GM18951 (cell line): ENCODE results near the gene RFLNA.

ENCODE experiments used
- POLR2A ChIP-seq: IDR thresholded peaks from 4 replicates; pipeline ENCODE4 v1.6.1; 2011; ENCODE audit warnings: mild to moderate bottlenecking; ENCODE audit not compliant: insufficient read length, insufficient read depth; ENCODE audit errors: extremely low read depth
- in situ Hi-C: fragments of 300-500 bp; cut with MboI; formaldehyde crosslinking; loops from one replicate; pipeline ENCODE4 v1.12.0; 2022; ENCODE audit warnings: low sequenced_read_pairs, mixed read lengths, inconsistent platforms; ENCODE audit not compliant: unreplicated experiment

Gene RFLNA

DNA sequence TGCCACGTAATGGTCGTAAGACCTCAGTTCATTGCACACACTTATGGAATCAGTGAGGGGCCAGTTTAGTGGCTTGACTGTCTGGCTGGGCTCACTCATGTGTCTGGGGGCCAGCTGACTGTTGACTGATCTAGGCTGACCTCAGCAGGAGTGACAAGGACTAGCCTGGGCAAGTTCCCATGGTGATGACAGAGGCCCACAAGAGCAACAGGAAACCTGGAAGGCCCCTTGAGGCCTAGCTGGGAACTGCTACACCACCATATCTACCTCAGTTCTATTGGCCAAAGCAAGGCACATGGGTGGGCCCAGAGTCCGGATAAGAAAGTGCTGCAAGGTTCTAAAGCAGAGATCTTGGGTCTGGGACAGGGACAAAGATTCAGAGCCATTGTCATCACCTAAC lies 21.3 kb upstream of the RFLNA start:
- no peak for TF ChIP-seq POLR2A
- in situ Hi-C loops, result no loop called here

DNA sequence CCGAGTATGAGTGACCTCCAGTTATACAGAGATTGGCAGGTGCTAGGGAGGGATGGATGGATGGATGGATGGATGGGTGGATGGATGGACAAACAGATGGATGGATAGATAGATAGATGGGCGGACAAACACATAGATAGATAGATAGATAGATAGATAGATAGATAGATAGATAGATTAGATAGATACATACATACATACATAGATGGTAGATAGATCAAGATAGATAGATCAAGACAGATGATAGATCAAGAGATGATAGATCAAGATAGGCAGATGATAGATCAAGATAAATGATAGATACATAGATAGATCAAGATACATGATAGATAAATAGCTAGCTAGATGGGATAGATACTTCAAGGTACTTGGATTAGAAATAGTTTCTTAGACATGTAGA lies 18.6 kb upstream of the RFLNA start:
- in situ Hi-C loops, result no loop called here
- TF ChIP-seq POLR2A, result no peak

DNA sequence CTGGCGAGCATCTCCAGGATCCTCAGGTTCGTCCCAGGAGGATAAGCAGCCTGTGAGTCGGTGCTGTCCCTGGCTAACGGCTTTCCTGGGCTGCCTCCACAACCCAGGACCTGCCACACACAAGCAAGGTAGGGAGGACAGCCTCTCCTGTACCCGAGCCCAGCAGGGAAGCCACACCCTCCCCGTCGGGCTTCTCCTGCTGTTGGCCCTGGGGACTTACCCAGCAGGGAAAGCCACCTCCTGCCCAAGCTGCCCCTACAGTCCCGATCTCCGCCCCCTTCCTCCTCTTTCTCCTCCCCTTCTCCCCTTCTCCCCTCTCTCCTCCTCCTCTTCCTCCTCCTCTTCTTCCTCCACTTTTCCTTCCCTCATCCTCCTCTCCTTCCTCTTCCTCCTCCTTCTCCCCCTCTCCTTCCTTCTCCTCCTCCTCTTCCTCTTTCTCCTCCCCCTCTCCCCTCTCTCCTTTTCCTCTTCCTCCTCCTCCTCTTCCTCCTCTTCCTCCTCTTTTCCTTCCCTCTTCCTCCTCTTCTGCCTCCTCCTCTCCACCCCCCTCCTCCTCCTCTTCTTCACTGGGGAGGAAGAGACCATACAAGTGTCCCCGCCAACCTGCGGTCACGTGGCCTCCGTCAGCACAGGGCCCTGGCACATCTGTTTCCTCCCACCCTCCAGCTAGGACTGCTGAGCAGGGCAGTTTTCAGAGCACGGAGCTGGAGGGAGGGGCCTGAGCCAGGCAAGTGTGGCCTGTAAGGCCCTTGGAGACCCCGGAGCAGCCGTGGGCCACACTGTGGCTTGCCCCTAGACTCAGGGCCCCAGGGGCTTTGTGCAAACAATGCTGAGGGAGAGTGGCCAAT lies 17.3 kb upstream of the RFLNA start:
- in situ Hi-C loops, result no loop called here
- no peak for TF ChIP-seq POLR2A

DNA sequence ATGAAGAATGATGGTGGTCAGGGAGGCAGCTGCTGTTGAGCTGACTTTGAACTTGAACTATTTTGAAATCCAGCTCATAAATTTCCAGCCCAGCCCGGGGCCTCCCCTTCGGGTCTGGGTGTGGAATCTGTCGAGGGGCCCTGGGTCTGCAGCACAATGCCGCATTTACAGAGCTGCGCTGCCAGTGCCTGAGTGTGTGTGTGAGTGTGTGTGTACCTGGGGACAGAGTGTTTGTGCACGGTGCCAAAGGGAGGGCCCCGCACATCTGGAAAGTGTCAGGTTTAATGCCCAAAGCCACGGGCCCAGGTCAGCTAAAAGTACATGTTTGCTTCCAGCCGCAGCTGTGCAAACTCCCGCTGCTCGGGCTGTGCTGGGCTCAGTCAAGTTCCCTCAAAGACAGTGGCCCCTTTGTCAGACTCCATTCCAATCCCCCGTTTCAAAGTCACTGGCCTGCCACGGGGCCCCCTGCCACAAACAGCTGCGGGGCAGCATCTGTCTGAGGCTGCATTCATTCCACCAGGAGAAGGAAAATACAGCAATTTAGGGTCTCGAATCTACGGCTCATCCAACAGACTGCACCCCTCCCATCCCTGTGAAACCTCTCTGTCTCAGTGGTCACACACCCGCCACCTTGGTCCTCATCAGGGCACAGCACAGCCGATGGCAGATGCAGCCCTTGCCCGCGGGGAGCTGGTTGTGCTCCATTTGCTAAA lies 16.3 kb upstream of the RFLNA start:
- TF ChIP-seq POLR2A, result no peak
- in situ Hi-C loops, result no loop called here

DNA sequence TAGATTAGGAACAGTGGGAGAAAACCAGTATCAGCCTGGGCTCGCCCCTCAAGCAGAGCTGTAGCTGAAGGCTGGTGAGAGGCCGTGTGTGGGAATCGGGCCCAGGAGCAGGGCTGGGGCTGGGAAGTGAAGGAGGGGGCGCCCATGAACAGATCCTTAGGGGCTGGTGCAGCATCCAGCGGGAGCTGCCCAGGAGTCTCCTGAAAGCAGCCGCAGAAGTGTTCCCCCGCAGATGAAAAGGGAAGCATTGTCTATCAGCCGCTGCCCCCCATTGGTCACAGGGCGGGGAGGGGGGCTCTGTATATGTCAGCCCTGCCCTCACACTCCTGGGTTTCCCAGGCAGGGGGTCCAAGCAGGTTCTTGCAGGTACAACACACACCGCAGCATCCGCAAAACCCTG lies 15.6 kb upstream of the RFLNA start:
- in situ Hi-C loops, result no loop called here

DNA sequence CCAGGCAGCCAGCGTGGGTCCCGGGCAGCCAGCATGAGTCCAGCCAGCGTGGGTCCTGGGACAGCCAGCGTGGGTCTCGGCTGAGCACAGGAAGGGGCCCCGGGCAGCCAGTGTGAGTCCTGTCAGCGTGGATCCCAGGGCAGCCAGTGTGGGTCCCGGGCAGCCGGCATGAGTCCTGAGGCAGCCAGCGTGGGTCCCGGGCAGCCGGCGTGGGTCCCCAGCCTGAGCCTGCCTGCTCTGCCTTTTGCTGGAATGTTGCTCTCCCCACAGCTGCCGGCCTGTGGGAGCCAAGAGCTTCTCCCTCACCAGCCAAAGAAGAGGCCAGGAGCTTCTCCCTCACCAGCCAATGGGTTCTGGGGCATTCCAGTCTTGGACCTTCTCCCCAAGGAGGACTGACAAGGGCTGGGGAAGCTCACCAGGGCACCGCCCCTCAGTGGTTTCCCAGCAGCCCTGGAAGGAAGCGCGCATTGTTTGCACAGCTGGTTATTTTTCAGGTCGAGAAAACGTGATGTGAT lies 15.0 kb upstream of the RFLNA start:
- in situ Hi-C loops, result no loop called here
- no peak for TF ChIP-seq POLR2A

More for the DNA sequence above, 15.6 kb upstream of the RFLNA start:
- no peak for TF ChIP-seq POLR2A

DNA sequence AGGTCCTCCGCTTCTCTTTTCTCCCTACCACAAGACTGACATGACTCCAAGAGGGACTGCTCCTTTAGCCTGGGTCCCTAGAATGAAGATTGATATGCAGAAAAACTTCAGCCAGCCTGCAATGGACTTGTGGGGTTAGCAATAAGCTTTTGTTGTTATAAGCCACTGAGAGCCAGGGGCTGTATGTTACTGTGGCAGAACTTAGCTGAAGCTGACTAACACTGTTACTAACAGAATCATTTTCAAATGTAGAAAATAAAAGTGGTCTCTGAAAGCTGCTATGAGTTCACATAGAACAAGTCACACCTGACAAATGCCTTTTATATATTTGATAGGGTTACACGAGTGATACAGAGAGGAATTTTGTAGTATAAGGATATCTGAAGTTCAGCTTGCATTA lies 13.6 kb upstream of the RFLNA start:
- TF ChIP-seq POLR2A, result no peak
- in situ Hi-C loops, result no loop called here

DNA sequence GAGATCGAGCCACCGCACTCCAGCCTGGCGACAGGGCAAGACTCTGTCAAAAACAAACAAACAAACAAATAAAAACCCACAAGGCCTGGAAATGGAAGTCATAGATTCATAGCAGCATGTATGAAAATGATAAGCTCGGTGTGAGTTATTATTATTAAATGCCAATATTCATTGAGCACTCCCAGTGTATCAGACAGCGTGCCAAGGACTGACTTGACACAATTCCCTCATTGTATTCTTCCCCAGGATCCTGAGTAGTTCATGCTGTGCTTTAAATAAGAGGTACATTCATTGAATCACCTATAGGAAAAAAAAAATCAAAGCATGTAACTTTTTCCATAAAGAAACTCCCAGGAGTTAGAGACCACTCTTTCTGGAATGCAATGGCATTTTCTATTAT lies 12.6 kb upstream of the RFLNA start:
- TF ChIP-seq POLR2A, result no peak
- in situ Hi-C loops, result no loop called here

DNA sequence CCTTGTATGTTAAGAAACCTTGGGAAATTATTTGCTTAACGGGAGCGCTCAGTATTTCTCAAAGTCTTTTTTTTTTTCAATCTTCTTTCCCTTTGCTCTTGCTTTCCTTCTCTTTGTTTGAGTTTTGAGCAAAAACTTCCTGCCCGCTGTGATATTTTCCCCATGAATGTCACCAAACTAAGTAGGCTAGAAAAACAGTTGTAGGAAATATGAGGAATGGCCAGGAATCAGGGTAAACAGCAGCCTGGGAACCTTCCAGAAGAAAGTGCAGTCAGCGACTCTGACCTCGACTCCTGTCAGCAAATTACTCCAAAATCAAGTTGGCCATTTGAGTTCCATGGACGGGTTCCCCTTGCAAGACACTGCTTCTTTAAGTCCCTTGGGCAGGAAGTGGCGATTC lies 11.6 kb upstream of the RFLNA start:
- in situ Hi-C loops, result no loop called here
- no peak for TF ChIP-seq POLR2A

DNA sequence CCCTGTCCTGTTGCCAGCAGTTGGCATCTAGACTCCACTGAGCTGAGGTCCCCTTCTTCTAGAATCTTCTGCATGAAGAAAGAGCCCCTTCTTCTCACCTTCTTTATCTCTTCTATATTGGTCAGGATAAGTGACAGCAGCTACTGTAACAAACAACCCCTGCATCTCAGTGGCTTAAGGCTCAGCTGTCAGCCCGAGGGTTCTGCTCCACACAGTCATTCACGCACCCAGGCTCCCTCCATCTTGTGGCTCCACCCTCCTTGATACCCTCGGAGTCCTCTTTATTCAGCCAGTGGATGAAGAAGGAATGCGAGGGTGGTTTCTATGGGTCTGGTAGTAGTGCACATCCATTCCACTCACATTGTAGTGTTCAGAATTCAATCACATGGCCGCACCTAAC lies 10.5 kb upstream of the RFLNA start:
- in situ Hi-C loops, result no loop called here
- TF ChIP-seq POLR2A, result no peak

DNA sequence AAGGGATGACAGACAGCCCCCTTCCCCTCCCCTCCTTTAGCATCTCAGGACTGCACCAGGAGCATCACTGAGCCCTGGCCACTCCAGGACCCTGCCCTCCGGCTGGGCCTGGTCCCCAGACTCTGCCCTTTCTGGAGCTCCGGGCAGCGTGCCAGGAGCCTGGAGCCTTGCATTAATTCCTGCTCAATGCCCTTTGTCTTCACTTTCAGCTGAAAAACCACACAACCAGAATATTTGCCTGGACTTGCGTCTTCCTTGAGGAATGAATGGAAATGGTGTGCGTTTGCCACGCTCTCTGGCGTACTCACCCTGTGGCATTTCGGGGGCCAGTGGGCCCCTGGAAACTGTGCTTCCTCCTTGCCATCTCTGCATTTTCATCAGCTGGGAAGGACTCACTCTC lies 8.5 kb upstream of the RFLNA start:
- in situ Hi-C loops, result no loop called here
- no peak for TF ChIP-seq POLR2A

DNA sequence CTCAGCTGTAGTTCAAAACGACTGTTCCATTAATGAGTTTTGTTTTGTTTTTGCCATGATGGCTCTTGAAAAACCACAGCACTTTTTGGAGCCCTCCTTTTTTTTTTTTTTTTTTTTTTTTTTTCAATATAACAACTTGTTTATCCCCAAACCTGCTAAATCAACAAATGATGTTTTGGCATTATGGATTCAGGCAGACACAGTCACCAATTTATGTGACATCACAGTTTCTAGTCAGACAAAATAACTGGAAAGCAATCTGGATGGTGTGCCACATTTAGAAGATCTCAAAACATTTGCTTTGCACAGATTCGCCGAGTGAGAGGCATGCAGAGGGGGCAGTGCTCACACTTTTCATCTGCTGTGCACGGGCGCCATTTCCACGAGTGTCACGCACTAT lies 7.9 kb upstream of the RFLNA start:
- in situ Hi-C loops, result no loop called here
- TF ChIP-seq POLR2A, result no peak

DNA sequence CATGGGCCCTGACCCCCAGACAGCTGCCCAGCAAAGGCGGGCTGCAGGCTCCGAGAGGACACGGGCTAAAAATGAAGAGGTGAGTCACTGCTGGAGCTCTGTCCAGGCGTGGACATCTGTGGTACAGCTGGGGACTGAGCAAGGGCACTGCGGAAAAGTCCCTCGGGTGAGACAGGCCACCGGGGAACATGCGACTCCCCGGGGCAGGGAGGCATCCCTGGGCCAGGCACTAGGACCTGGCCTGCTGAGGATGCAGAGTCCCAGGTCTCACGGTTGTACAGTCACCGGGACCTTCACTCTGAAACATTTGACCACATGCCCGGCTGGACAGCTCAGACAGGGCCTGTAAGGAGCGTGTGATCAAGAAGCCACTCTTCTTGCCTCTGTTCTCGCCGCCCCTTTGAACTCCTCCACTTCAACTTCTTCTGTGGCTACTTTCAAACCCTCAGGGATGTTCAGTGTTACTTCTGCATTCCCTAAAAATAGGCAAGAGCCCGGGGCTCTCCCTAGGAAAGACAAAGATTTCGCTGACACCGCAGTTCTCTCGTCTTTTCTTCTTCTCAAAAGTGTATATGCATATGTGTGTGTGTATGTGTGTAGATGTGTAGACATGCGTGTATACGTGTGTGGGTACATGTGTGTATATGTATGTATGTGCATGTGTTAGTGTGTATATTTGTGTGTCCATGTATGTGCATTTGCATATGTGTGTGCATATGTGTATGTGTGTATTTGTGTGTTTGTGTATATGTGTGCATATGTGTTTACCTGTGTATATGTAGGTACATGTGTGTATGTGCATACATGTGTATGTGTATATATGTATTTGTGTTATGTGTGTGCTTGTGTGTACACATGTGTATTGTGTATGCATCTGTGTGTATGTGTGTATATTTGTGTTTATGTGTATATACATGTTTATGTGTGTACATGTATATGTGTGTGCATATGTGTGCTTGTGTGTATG lies 5.0 kb upstream of the RFLNA start:
- no peak for TF ChIP-seq POLR2A
- in situ Hi-C loops, result no loop called here
